H1 (cell line): ENCODE results near the gene NFX1.

Source experiments
- EGR1 ChIP-seq: IDR thresholded peaks from 2 replicates; pipeline ENCODE4 v1.6.1; 2011; ENCODE audit warnings: low read depth, low read length, borderline replicate concordance
- EP300 ChIP-seq, 2 experiments: IDR thresholded peaks; 1 replicate in 1 of 2; 2 replicates in 1 of 2; pipeline ENCODE4 v1.6.1; 2011 to 2012; ENCODE audit warnings: low read depth in 2 of 2, low read length in 2 of 2, mild to moderate bottlenecking in 2 of 2, borderline replicate concordance in 1 of 2, inconsistent platforms in 1 of 2, moderate library complexity in 1 of 2
- EZH2 ChIP-seq: fragments of 200-600 bp; sonication (generic); IDR thresholded peaks from 2 replicates; pipeline ENCODE4 v1.7.1; 2012; ENCODE audit warnings: low read depth, mild to moderate bottlenecking, moderate library complexity, low read length, inconsistent platforms; ENCODE audit not compliant: severe bottlenecking
- POLR2A ChIP-seq, 2 experiments: IDR thresholded peaks; 1 replicate in 1 of 2; 2 replicates in 1 of 2; pipeline ENCODE4 v1.6.1; 2011; ENCODE audit warnings: low read depth in 2 of 2, low read length in 2 of 2, mild to moderate bottlenecking in 2 of 2; ENCODE audit errors: control extremely low read depth in 1 of 2
- RBBP5 ChIP-seq: IDR thresholded peaks from 2 replicates; pipeline ENCODE4 v1.7.1; 2012; ENCODE audit warnings: low read depth, mild to moderate bottlenecking, inconsistent platforms, low read length, moderate library complexity, borderline replicate concordance
- RXRA ChIP-seq: IDR thresholded peaks from 2 replicates; pipeline ENCODE4 v1.6.1; 2011; ENCODE audit warnings: low read depth, mild to moderate bottlenecking, low read length, moderate library complexity; ENCODE audit not compliant: insufficient read depth
- SIN3A ChIP-seq, 2 experiments: IDR thresholded peaks in 1 of 2; conservative IDR thresholded peaks in 1 of 2; 2 replicates each; pipeline ENCODE4 v1.6.1; 2011 to 2012; ENCODE audit warnings: low read length in 2 of 2, improper control_type of control experiment in 1 of 2, low read depth in 1 of 2, mild to moderate bottlenecking in 1 of 2
- TAF1 ChIP-seq: IDR thresholded peaks from 2 replicates; pipeline ENCODE4 v1.6.1; 2011; ENCODE audit warnings: mild to moderate bottlenecking, low read depth, low read length
- TAF7 ChIP-seq: optimal IDR thresholded peaks from 2 replicates; pipeline ENCODE3; 2011; ENCODE audit warnings: low read depth, mild to moderate bottlenecking, inconsistent platforms, low read length, moderate library complexity, borderline replicate concordance
- TCF12 ChIP-seq: IDR thresholded peaks from 2 replicates; pipeline ENCODE4 v1.6.1; 2011; ENCODE audit warnings: low read depth, mild to moderate bottlenecking, low read length
- TF ChIP-seq, protein P1 (sequence below), 3 experiments: IDR thresholded peaks; 1 replicate in 2 of 3; 2 replicates in 1 of 3; pipeline versions ENCODE4 v1.5.1 to v1.6.1; 2011; ENCODE audit warnings: low read length in 3 of 3, mild to moderate bottlenecking in 3 of 3, inconsistent platforms in 2 of 3, low read depth in 1 of 3, moderate library complexity in 1 of 3; ENCODE audit not compliant: insufficient read depth in 1 of 3; ENCODE audit errors: control extremely low read depth in 1 of 3
- TF ChIP-seq, protein P2 (sequence below): IDR thresholded peaks from 2 replicates; pipeline ENCODE4 v1.6.1; 2012; ENCODE audit warnings: low read length, inconsistent platforms

DNA sequence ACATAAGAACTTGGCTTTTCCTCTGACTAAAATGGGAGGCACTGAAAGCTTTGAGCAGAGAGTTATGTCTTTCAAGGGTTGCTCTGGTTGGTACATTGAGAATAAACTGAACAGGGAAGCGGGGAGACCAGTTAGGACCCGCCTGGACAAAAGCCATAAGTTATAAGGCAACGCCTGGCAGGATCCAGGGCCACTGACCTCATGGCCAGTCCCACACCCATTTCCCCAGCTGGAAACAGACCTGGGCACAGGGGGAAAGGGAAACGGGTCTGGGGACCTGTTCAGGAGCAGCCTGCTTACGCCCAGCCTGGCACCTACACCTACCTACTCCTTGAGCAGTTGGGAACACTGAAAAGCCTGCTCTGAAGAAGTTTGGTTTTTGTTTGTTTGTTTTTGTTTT, 49.0 kb upstream of the NFX1 start:
- TF ChIP-seq, protein P1, sequence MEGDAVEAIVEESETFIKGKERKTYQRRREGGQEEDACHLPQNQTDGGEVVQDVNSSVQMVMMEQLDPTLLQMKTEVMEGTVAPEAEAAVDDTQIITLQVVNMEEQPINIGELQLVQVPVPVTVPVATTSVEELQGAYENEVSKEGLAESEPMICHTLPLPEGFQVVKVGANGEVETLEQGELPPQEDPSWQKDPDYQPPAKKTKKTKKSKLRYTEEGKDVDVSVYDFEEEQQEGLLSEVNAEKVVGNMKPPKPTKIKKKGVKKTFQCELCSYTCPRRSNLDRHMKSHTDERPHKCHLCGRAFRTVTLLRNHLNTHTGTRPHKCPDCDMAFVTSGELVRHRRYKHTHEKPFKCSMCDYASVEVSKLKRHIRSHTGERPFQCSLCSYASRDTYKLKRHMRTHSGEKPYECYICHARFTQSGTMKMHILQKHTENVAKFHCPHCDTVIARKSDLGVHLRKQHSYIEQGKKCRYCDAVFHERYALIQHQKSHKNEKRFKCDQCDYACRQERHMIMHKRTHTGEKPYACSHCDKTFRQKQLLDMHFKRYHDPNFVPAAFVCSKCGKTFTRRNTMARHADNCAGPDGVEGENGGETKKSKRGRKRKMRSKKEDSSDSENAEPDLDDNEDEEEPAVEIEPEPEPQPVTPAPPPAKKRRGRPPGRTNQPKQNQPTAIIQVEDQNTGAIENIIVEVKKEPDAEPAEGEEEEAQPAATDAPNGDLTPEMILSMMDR (IDR thresholded peaks at IDR 0.05; ENCODE audit: control extremely low read depth in 1 of 3, insufficient read depth in 1 of 3, low read depth in 1 of 3, low read length in 3 of 3), result no peak
- TF ChIP-seq RXRA (no peak), TAF7 (no peak), EGR1 (no peak), EZH2 (no peak), SIN3A (conservative IDR thresholded peaks at IDR 0.05 in 1 of 2, IDR thresholded peaks at IDR 0.05 in 1 of 2; ENCODE audit: low read depth in 1 of 2, low read length in 2 of 2) (no peak), POLR2A (IDR thresholded peaks at IDR 0.05; ENCODE audit: control extremely low read depth in 1 of 2, low read depth in 2 of 2, low read length in 2 of 2) (no peak), EP300 (IDR thresholded peaks at IDR 0.05; ENCODE audit: borderline replicate concordance in 1 of 2, low read depth in 2 of 2, low read length in 2 of 2) (no peak), TCF12 (no peak), TAF1 (no peak), RBBP5 (no peak)
- TF ChIP-seq, protein P2, sequence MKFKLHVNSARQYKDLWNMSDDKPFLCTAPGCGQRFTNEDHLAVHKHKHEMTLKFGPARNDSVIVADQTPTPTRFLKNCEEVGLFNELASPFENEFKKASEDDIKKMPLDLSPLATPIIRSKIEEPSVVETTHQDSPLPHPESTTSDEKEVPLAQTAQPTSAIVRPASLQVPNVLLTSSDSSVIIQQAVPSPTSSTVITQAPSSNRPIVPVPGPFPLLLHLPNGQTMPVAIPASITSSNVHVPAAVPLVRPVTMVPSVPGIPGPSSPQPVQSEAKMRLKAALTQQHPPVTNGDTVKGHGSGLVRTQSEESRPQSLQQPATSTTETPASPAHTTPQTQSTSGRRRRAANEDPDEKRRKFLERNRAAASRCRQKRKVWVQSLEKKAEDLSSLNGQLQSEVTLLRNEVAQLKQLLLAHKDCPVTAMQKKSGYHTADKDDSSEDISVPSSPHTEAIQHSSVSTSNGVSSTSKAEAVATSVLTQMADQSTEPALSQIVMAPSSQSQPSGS, result no peak
